ENCODE measurements around the gene BCKDK. TPM values are rescaled to one million over a fixed set of nuclear protein-coding genes. Genes with fewer than 3 reads are reported as not detected.
"Not testable (repeated sequence)": the region's sequence is repeated elsewhere in the genome, so short reads cannot be mapped to it uniquely, and the experiment has no call there.

BCKDK gene
- total RNA-seq, 1 experiment from 2014 or later, result 31.2 TPM

DNA sequence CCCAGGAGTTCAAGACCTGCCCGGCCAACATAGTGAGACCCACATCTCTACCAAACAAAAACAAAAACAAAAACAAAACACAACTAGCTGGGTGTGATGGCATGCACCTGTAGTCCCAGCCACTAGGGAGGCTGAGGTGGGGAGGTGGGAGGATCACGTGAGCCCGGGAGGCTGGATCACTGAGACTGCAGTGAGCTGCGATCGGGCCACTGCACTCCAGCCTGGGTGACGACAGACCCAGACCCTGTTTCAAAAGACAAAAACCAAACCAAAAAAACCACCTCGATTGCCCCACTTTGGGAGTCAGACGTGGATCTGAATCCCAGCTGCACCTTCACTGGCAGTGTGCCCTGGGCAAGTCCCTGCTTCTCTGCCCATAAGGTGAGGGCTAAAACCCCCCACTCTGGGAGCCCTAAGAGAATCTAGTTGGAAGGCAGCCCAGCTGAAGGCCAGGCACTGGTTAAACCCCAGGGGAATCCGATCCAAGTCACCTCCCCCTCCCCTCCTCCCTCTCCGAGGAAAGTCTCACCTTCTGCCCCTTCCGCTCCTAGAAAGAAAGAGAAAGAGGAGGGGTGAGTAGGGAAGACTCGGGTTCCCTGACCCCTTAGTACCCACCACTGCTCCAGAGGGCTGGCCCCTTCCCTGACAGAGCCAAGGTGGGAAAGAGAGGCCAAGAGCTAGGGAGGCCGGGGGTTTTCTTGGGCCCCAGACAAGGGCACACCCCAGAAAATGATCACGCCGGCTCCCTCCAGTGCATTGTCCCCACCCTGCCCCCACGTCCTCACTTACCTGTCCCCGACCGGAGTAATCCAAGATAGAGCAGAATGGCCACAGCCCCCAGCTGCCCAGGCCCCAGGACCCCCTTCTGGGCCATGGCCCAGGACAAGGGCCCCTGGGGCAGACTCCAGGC, 26.7 kb downstream of the BCKDK start:
- peak in 1 of 2 experiments; percentile 25 for DNase-seq
- no peaks in the 10 kb centered on the region; the same call in 1 of the 2 replicates for H3K4me1 ChIP-seq
- no peak overlapping the region for H3K27ac ChIP-seq

DNA sequence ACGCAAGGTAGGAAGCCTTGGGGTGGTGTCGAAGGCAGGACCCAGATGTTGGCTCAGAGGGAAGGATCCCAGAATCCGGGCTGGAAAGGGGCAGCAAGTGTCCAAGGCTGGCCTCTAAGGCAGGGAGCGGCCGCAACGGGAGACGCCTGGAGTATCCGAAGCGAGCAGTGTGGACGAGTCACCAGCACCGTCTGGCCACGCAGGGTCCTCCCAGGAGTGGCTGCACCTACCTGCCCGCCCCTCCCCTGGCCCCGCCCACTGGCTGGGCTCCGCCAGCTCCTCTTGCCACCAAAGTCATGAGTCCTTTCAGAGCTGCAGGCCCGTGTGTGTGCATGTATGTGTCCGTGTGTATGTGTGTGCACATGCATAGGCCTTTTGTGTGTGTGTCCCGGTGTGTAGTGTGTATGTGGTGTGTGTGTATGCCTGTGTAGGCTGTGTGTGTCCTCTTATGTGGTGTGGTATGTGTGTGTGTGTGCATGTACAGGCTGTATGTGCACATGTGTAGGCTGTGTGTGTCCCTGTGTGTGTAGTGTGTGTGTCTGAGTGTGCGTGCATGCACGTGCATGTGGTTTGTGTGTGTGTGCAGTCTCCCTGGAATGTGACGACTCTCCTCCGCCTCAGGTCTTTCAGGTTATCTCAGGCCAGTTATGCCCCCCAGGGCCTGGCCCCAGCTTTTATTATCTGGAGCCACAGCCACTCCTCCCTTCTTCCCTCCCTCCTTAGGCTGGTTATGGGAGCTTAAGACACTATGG, 27.5 kb downstream of the BCKDK start, which contains the start of gene PRSS8:
PRSS8 (minus strand) TSS at position 193 of the 752 bp plus-strand sequence. CDS start 229 bp downstream, outside the sequence.
- Histone ChIP-seq H3K4me1 (no peaks in the 10 kb centered on the region; the same call in 1 of the 2 replicates), H3K27ac (no peak within 1 kb of the TSS), H3K27me3 (no peaks in the 10 kb centered on the region), H3K9me3 (replicated peaks) (no peaks in the 10 kb centered on the region), H3K4me3 (no peak within 1 kb of the TSS), H3K36me3 (no peaks in the 10 kb centered on the region)
- no peak for DNase-seq

More for the DNA sequence above, 26.7 kb downstream of the BCKDK start:
- Histone ChIP-seq H3K27me3 (no peaks in the 10 kb centered on the region), H3K36me3 (no peaks in the 10 kb centered on the region), H3K9me3 (replicated peaks) (no peaks in the 10 kb centered on the region), H3K4me3 (no peak overlapping the region)

GRCh38 chr16:31136287-31136662, 28.1 kb downstream of the BCKDK start:
- no peak overlapping the region for H3K27ac ChIP-seq
- no peak overlapping the region for H3K4me3 ChIP-seq
- H3K4me1 ChIP-seq, result no peaks in the 10 kb centered on the region; the same call in 1 of the 2 replicates
- H3K36me3 ChIP-seq, result no peaks in the 10 kb centered on the region
- H3K9me3 ChIP-seq (replicated peaks), result no peaks in the 10 kb centered on the region
- no peaks in the 10 kb centered on the region for H3K27me3 ChIP-seq
- DNase-seq, result no peak

GRCh38 chr16:31136822-31137499, 28.8 kb downstream of the BCKDK start:
- H3K9me3 ChIP-seq (replicated peaks); H3K36me3 ChIP-seq; H3K4me3 ChIP-seq; DNase-seq; H3K27me3 ChIP-seq; H3K27ac ChIP-seq; H3K4me1 ChIP-seq: not testable (repeated sequence)

GRCh38 chr16:31138621-31139578, 30.7 kb downstream of the BCKDK start:
- Histone ChIP-seq H3K4me1 (peaks cover 4% of the 10 kb centered on the region), H3K9me3 (replicated peaks) (no peaks in the 10 kb centered on the region), H3K27me3 (no peaks in the 10 kb centered on the region), H3K4me3 (peak overlapping the region; percentile 8; the same call in 1 of the 2 replicates), H3K36me3 (no peaks in the 10 kb centered on the region), H3K27ac (no peak overlapping the region)
- peak in 1 of 2 experiments; percentile 28 for DNase-seq

DNA sequence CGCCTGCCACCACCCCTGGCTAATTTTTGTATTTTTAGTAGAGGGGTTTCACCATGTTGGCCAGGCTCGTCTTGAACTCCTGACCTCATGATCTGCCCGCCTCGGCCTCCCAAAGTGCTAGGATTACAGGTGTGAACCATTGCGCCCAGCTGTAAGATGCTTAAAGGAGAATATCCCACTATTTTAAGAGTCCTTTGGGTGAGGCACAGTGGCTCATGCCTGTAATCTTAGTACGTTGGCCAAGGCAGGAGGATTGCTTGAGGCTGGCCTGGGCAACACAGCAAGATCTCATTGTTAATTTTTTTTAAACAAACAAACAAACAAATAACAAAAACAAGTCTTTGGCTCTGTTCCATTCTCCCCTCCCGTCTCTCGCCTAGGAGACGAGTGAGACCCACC, 32.9 kb downstream of the BCKDK start:
- H3K4me3 ChIP-seq, H3K27ac ChIP-seq, H3K4me1 ChIP-seq: not testable (repeated sequence)

DNA sequence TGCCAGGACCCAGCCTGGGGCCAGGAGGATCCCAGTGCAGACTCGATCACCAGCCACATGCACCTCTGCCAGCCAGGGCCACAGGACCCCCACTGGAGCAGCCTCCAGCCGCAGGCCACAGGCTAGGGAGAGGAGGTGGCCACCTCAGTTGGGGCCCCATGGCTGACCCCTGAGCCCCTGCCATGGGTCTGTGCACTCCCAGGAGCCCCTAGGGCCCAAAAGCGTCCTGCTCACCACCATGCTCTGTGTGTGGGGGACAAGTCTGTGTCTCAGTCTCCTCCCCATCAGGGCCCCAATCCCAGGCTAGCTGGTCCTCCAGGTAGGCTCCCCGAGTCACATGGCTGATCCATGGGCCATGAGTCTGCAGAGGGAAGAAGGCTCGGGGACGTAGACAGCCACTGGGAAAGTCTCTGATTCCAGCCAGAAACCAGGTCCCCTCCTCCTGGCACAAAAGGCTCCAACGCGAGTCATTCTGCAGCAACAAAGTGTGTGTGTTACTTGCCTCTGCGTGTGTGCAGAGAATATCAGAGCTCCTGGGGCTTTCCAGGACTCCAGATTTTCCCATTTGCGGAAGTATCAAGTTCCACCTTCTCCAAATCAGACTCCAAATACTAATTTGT, 33.4 kb downstream of the BCKDK start:
- no peak for DNase-seq
- H3K27ac ChIP-seq, result no peak overlapping the region
- no peaks in the 10 kb centered on the region for H3K36me3 ChIP-seq
- peak overlapping the region; percentile 49 for H3K4me3 ChIP-seq
- H3K27me3 ChIP-seq, result no peaks in the 10 kb centered on the region
- H3K4me1 ChIP-seq, result peaks cover 4% of the 10 kb centered on the region
- no peaks in the 10 kb centered on the region for H3K9me3 ChIP-seq (replicated peaks)

More for the DNA sequence above, 32.9 kb downstream of the BCKDK start:
- H3K36me3 ChIP-seq; H3K27me3 ChIP-seq; DNase-seq; H3K9me3 ChIP-seq (replicated peaks): not testable (repeated sequence)

GRCh38 chr16:31142109-31143010, 34.2 kb downstream of the BCKDK start:
- peak; percentile 99 for DNase-seq
- H3K27me3 ChIP-seq, result no peaks in the 10 kb centered on the region
- H3K27ac ChIP-seq, result no peak overlapping the region
- H3K36me3 ChIP-seq, result no peaks in the 10 kb centered on the region
- H3K4me3 ChIP-seq, result peak overlapping the region; percentile 57
- no peaks in the 10 kb centered on the region for H3K9me3 ChIP-seq (replicated peaks)
- peaks cover 4% of the 10 kb centered on the region for H3K4me1 ChIP-seq

DNA sequence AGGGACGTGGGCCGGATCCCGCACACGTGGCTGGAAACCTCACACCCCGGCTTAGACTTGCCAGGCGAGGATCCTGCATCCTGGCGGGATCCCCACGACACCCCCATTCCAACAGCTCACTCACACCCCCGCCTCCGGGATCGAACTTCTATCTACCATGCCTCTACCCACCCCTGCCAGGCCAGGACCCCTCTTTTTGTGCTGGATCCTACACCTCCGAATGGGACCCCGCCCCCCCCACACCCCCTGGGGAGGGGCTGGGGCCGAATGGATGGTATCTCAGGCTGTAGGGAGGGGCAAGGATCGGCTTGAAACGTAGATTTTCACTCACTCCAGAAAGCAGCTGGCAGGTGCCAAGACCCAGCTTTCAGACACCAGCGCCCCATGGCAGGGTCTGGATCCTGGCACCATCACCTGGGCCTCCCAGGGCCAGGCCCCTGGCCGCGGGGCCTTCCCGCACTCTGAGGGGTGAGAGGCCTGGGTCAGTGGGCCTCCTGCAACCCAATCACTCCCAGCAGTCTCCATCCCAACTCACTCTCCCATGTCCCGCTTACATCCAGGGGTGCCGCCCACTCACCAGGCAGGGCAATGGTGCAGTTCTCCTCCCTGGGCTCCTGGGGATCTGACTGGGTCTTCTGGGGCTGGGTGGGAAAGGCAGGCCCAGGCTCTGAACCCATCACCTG, 35.0 kb downstream of the BCKDK start:
- Histone ChIP-seq H3K4me3 (peak overlapping the region; percentile 57; the same call in 1 of the 2 replicates), H3K4me1 (peaks cover 4% of the 10 kb centered on the region), H3K27me3 (no peaks in the 10 kb centered on the region), H3K27ac (no peak overlapping the region), H3K36me3 (no peaks in the 10 kb centered on the region), H3K9me3 (replicated peaks) (no peaks in the 10 kb centered on the region)
- no peak for DNase-seq

- no peak for DNase-seq
- H3K27me3 ChIP-seq, result no peaks in the 10 kb centered on the region
- no peak overlapping the region for H3K27ac ChIP-seq
- no peaks in the 10 kb centered on the region for H3K36me3 ChIP-seq
- H3K4me1 ChIP-seq, result peaks cover 4% of the 10 kb centered on the region
- no peaks in the 10 kb centered on the region for H3K9me3 ChIP-seq (replicated peaks)
- H3K4me3 ChIP-seq, result no peak overlapping the region
Observed at GRCh38 chr16:31143694-31144148, 35.5 kb downstream of the BCKDK start.

- not testable (repeated sequence) for H3K4me1 ChIP-seq; H3K27ac ChIP-seq; DNase-seq; H3K4me3 ChIP-seq; H3K36me3 ChIP-seq; H3K27me3 ChIP-seq; H3K9me3 ChIP-seq (replicated peaks)
Observed at GRCh38 chr16:31144418-31144817, 36.2 kb downstream of the BCKDK start.

DNA sequence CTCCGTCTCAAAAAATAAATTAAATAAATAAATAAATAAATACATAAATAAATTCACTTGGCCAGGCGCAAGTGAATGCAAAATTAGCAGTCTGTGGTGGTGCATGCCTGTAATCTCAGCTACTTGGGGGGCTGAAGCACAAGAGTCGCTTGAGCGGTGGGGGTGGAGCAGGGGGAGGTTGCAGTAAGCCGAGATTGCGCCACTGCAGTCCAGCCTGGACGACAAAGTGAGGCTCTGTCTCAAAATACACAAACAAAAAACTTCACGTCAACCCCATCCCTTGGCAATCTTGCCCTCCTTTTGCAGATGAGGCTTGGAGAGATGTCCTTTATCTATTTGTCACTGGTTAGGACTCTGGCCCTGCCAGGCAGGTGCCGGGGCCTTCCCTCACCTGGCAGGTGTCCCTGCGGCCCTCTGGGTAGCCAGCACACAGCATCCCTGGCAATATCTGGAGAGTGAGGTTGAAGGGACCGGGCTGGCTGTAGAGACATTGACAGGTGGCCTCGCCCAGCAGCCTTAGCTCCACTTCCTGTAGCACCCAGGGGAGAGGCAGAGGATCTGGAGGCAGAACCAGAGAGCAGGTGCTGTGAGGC, 37.3 kb downstream of the BCKDK start:
- Histone ChIP-seq H3K27me3 (no peaks in the 10 kb centered on the region), H3K27ac (no peak overlapping the region), H3K4me3 (no peak overlapping the region), H3K9me3 (replicated peaks) (no peaks in the 10 kb centered on the region), H3K4me1 (peaks cover 4% of the 10 kb centered on the region), H3K36me3 (no peaks in the 10 kb centered on the region)
- no peak for DNase-seq
